Activated CD4-positive, alpha-beta T cell treated with anti-CD3 and anti-CD28 coated beads for 1 hour (primary cell): Measurements from ENCODE around the gene MRPL14.

Experiments
- DNase-seq: peaks from one replicate; pipeline ENCODE4 v3.0.0-alpha.2; 2020

MRPL14 gene

GRCh38 chr6:44078827-44079671 lies 48.2 kb downstream of the MRPL14 start:
- peak; percentile 44 for DNase-seq

- no peak for DNase-seq
Observed at GRCh38 chr6:44078219-44078826, 48.9 kb downstream of the MRPL14 start.

GRCh38 chr6:44077214-44077946 lies 49.9 kb downstream of the MRPL14 start:
- no peak for DNase-seq

GRCh38 chr6:44076356-44077213 lies 50.7 kb downstream of the MRPL14 start:
- no peak for DNase-seq

- DNase-seq = no peak
Observed at GRCh38 chr6:44075647-44076355, 51.5 kb downstream of the MRPL14 start.

- DNase-seq = no peak
Observed at GRCh38 chr6:44074813-44075646, 52.2 kb downstream of the MRPL14 start.

- peak; percentile 45 for DNase-seq
Observed at GRCh38 chr6:44074439-44074812, 52.8 kb downstream of the MRPL14 start.

GRCh38 chr6:44073612-44074438 lies 53.4 kb downstream of the MRPL14 start:
- DNase-seq = no peak

- peak; percentile 61 for DNase-seq
Observed at GRCh38 chr6:44072959-44073611, 54.2 kb downstream of the MRPL14 start.

GRCh38 chr6:44072452-44072958 lies 54.7 kb downstream of the MRPL14 start:
- no peak for DNase-seq

- no peak for DNase-seq
Observed at GRCh38 chr6:44071670-44072451, 55.4 kb downstream of the MRPL14 start.

- no peak for DNase-seq
Observed at GRCh38 chr6:44068607-44069296, 58.5 kb downstream of the MRPL14 start.

GRCh38 chr6:44067173-44068139 lies 59.8 kb downstream of the MRPL14 start:
- no peak for DNase-seq

- DNase-seq = no peak
Observed at GRCh38 chr6:44066394-44067172, 60.7 kb downstream of the MRPL14 start.

GRCh38 chr6:44065443-44066140 lies 61.7 kb downstream of the MRPL14 start:
- DNase-seq = no peak
